HepG2 (cell line): Measurements from ENCODE around the gene AADAT. TPM values are rescaled to one million over a fixed set of nuclear protein-coding genes. Genes with fewer than 3 reads are reported as not detected.

Experiments used
- ATAC-seq: fragments of 200-7000 bp; cut with Tn5 transposase; 3 replicates; pipeline ENCODE4 v1.9.1; 2020; ENCODE audit warnings: mild to moderate bottlenecking, moderate library complexity
- BruUV-seq: library from RNA; stranded (reverse); fragments of 400-500 nt; replicated peaks from 2 replicates; lab custom pipeline; 2021; lab: Mats Ljungman, UMichigan
- CTCF ChIA-PET: fragments of 300-600 bp; formaldehyde crosslinking; extraction: SDS; loops from one replicate; lab custom pipeline; 2021; ENCODE audit warnings: low total read pairs, inconsistent platforms, low intra/inter-chr PET ratio; lab: Yijun Ruan, JAX
- POLR2A ChIA-PET: fragments of 350-600 bp; sonication (Branson Sonifier 250); formaldehyde crosslinking; loops from one replicate; lab custom pipeline; 2020; ENCODE audit warnings: antibody characterized with exemption, inconsistent platforms; lab: Yijun Ruan, JAX
- DNase-seq: peaks from one replicate; pipeline ENCODE4 v3.0.0-alpha.2; 2015; ENCODE audit warnings: low spot score
- FAIRE-seq: peaks from 3 replicates; lab custom pipeline; 2011; peaks lifted over from hg19 to GRCh38; lab: Jason Lieb, UNC
- H2AFZ ChIP-seq: one replicate; pipeline ENCODE4 v1.6.1; 2011; ENCODE audit warnings: low read length, inconsistent platforms
- H3K27ac ChIP-seq: fragments of 300-600 bp; 3 replicates; pipeline ENCODE4 v1.8.0; 2011; ENCODE audit warnings: mixed run types, mild to moderate bottlenecking, mixed read lengths, low read length, inconsistent platforms; ENCODE audit not compliant: insufficient read depth; ENCODE audit errors: extremely low read length
- H3K27me3 ChIP-seq, 2 experiments: fragments of 200-600 bp in 1 of 2; 2 replicates in 1 of 2; 3 replicates in 1 of 2; pipeline versions ENCODE4 v1.6.0 to v1.8.0; 2011; ENCODE audit warnings: low read length in 2 of 2, mild to moderate bottlenecking in 2 of 2, moderate library complexity in 2 of 2, inconsistent platforms in 1 of 2; ENCODE audit not compliant: insufficient read depth in 2 of 2, control insufficient read depth in 1 of 2
- H3K36me3 ChIP-seq, 2 experiments: fragments of 200-600 bp in 1 of 2; replicated peaks in 1 of 2; 2 replicates in 1 of 2; 3 replicates in 1 of 2; pipeline versions ENCODE4 v1.5.1 to v1.8.0; 2011; ENCODE audit warnings: low read length in 2 of 2, inconsistent platforms in 1 of 2; ENCODE audit not compliant: insufficient read depth in 2 of 2, control insufficient read depth in 1 of 2
- H3K4me1 ChIP-seq: 2 replicates; pipeline ENCODE4 v1.5.1; 2012; ENCODE audit warnings: low read length, inconsistent platforms; ENCODE audit not compliant: insufficient read depth
- H3K4me2 ChIP-seq: 2 replicates; pipeline ENCODE4 v1.6.0; 2011; ENCODE audit warnings: low read depth, low read length, inconsistent platforms
- H3K4me3 ChIP-seq, 3 experiments: fragments of 200-600 bp in 1 of 3; sonication (generic), shearing (Covaris generic) in 1 of 3; replicated peaks in 1 of 3; 2 replicates each; pipeline ENCODE4 v1.5.1; 2011 to 2016; ENCODE audit warnings: low read length in 3 of 3, inconsistent platforms in 2 of 3, low read depth in 2 of 3, mild to moderate bottlenecking in 2 of 3, control low read depth in 1 of 3, mixed read lengths in 1 of 3; ENCODE audit not compliant: insufficient read depth in 1 of 3
- H3K79me2 ChIP-seq: one replicate; pipeline ENCODE4 v1.6.1; 2011; ENCODE audit warnings: low read length, inconsistent platforms; ENCODE audit not compliant: insufficient read depth
- H3K9ac ChIP-seq: 2 replicates; pipeline ENCODE4 v1.6.0; 2011; ENCODE audit warnings: mild to moderate bottlenecking, low read depth, low read length, inconsistent platforms; ENCODE audit not compliant: insufficient read depth
- H3K9me3 ChIP-seq: 2 replicates; pipeline ENCODE4 v1.5.1; 2012; ENCODE audit warnings: mild to moderate bottlenecking, low read length
- H4K20me1 ChIP-seq: 2 replicates; pipeline ENCODE4 v1.6.0; 2011; ENCODE audit warnings: inconsistent platforms, mild to moderate bottlenecking, low read length, moderate library complexity; ENCODE audit not compliant: insufficient read depth
- CENPX ChIP-seq: sonication (generic); formaldehyde crosslinking; IDR thresholded peaks from 2 replicates; pipeline ENCODE4 v1.9.0; 2021; ENCODE audit warnings: mild to moderate bottlenecking, missing genetic modification reagents, moderate library complexity
- ELF1 ChIP-seq: sonication (generic); formaldehyde crosslinking; IDR thresholded peaks from 2 replicates; pipeline ENCODE4 v1.4.0; 2020; ENCODE audit warnings: missing genetic modification reagents
- GLI4 ChIP-seq: sonication (generic); formaldehyde crosslinking; IDR thresholded peaks from 2 replicates; pipeline ENCODE4 v1.5.1; 2020; ENCODE audit warnings: missing genetic modification reagents, mild to moderate bottlenecking, moderate library complexity, borderline replicate concordance
- GZF1 ChIP-seq: sonication (generic); formaldehyde crosslinking; IDR thresholded peaks from 2 replicates; pipeline ENCODE4 v1.5.1; 2020; ENCODE audit warnings: mild to moderate bottlenecking, missing genetic modification reagents
- IRF2 ChIP-seq: IDR thresholded peaks from 2 replicates; pipeline ENCODE4 v1.6.1; 2018; ENCODE audit warnings: missing genetic modification reagents, missing compliant biosample characterization
- NR2F1 ChIP-seq, 2 experiments: fragments of 450-650 bp in 1 of 2; formaldehyde crosslinking in 1 of 2; IDR thresholded peaks; 2 replicates each; pipeline versions ENCODE4 v1.5.0 to v1.6.1; 2016 to 2020; ENCODE audit warnings: mild to moderate bottlenecking in 1 of 2, missing compliant biosample characterization in 1 of 2, missing genetic modification reagents in 1 of 2, moderate library complexity in 1 of 2
- NR2F2 ChIP-seq: IDR thresholded peaks from 2 replicates; pipeline ENCODE4 v1.6.1; 2012; ENCODE audit warnings: low read depth, inconsistent platforms, borderline replicate concordance
- NRL ChIP-seq: sonication (generic); formaldehyde crosslinking; IDR thresholded peaks from 2 replicates; pipeline ENCODE4 v1.5.0; 2020; ENCODE audit warnings: missing genetic modification reagents, mild to moderate bottlenecking, moderate library complexity, borderline replicate concordance
- PLRG1 ChIP-seq: fragments of 450-650 bp; conservative IDR thresholded peaks from 2 replicates; pipeline ENCODE4 v1.6.1; 2016
- REPIN1 ChIP-seq: sonication (generic); formaldehyde crosslinking; IDR thresholded peaks from 2 replicates; pipeline ENCODE4 v1.8.0; 2022; ENCODE audit warnings: missing genetic modification reagents, low read depth, mild to moderate bottlenecking, borderline replicate concordance
- RFXAP ChIP-seq: sonication (generic); formaldehyde crosslinking; IDR thresholded peaks from 2 replicates; pipeline ENCODE4 v1.4.0; 2020; ENCODE audit warnings: missing genetic modification reagents, borderline replicate concordance
- SMARCC2 ChIP-seq: fragments of 450-650 bp; IDR thresholded peaks from 2 replicates; pipeline ENCODE4 v1.6.1; 2017; ENCODE audit warnings: antibody characterized with exemption, mild to moderate bottlenecking
- ZNF160 ChIP-seq: sonication (generic); formaldehyde crosslinking; IDR thresholded peaks from 2 replicates; pipeline ENCODE4 v1.8.0; 2022; ENCODE audit warnings: mild to moderate bottlenecking, inconsistent platforms, missing genetic modification reagents
- ZNF33A ChIP-seq: sonication (generic); formaldehyde crosslinking; IDR thresholded peaks from 2 replicates; pipeline ENCODE4 v1.5.1; 2020; ENCODE audit warnings: missing genetic modification reagents, mild to moderate bottlenecking, moderate library complexity, borderline replicate concordance
- ZNF567 ChIP-seq: sonication (generic); formaldehyde crosslinking; IDR thresholded peaks from 2 replicates; pipeline ENCODE4 v1.8.1; 2023; ENCODE audit warnings: mild to moderate bottlenecking, missing genetic modification reagents, borderline replicate concordance
- ZNF790 ChIP-seq: sonication (generic); formaldehyde crosslinking; IDR thresholded peaks from 2 replicates; pipeline ENCODE4 v1.8.0; 2022; ENCODE audit warnings: missing genetic modification reagents, mild to moderate bottlenecking, borderline replicate concordance
- WGBS: methylation state at CpG from one replicate; pipeline ENCODE4 v1.1.6; 2017; ENCODE audit warnings: low lambda C conversion rate; 5-methylcytosine and 5-hydroxymethylcytosine counted together
- in situ Hi-C: cut with HindIII; loops from 2 replicates; pipeline ENCODE4 v1.10.0; 2017; ENCODE audit warnings: low pct_unique_long_range_greater_than_20kb; ENCODE audit not compliant: extremely low pct_ligation_motif_present
- intact Hi-C: fragments of 100-400 bp; cut with micrococcal nuclease; formaldehyde crosslinking; loops from one replicate; pipeline ENCODE4 v1.10.0; 2022; ENCODE audit not compliant: unreplicated experiment
- polyA plus RNA-seq, 8 experiments: library from polyadenylated mRNA; depleted of rRNA in 3 of 8; stranded (reverse) in 7 of 8; unstranded in 1 of 8; fragments of >200 nt; fragmentation: Illumina TruSeq in 4 of 8; extraction: Trizol in 4 of 8; gene quantifications; 2 replicates each; pipeline versions ENCODE4 v1.2.1 to v1.2.3, GENCODE V29; 2011 to 2016; ENCODE audit warnings: low read depth in 4 of 8, missing spikeins in 1 of 8, mixed read lengths in 1 of 8; ENCODE audit not compliant: insufficient read depth in 1 of 8
- total RNA-seq, 5 experiments: library from RNA; depleted of rRNA; stranded (reverse); fragments of >200 nt; fragmentation: Illumina TruSeq; extraction: Trizol; gene quantifications; 2 replicates each; pipeline ENCODE4 v1.2.3, GENCODE V29; 2016; ENCODE audit warnings: low read depth in 1 of 5
- TF ChIP-seq, protein P1 (sequence below): IDR thresholded peaks from 2 replicates; pipeline ENCODE4 v1.6.1; 2016; ENCODE audit warnings: low read depth
- TF ChIP-seq, protein P2 (sequence below): sonication (generic); formaldehyde crosslinking; conservative IDR thresholded peaks from 2 replicates; pipeline ENCODE4 v1.5.0; 2020; ENCODE audit warnings: missing genetic modification reagents
- TF ChIP-seq, protein P3 (sequence below): sonication (generic); formaldehyde crosslinking; IDR thresholded peaks from 2 replicates; pipeline ENCODE4 v1.4.0; 2020; ENCODE audit warnings: missing genetic modification reagents

AADAT gene
- total and polyA plus RNA-seq, 2 of the 13 experiments (the other 11 are each of a cell fraction or from before 2014, with no cell fraction given) = 6.1 to 9.1 TPM

DNA sequence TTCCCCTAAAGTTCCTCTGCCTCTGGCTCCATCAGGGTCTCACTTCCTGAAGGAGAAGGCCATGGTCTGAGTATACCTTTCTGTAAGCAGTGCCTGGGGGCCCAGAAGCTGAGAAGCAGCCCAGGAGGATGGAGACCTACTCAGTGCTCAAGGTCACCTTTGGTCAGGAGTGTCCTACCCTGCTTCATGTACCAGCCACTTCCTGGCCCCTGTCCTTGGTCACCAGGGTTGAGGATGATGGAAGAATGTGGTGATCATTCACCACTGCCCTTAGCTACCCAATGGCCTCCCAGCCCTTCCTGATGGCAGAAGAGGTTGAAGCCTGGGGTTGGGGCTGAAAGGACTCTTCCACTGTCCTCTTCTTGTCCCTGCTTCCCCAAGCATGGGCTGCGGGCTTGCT, 54.5 kb downstream of the AADAT start (continued):
- TF ChIP-seq, protein P1, sequence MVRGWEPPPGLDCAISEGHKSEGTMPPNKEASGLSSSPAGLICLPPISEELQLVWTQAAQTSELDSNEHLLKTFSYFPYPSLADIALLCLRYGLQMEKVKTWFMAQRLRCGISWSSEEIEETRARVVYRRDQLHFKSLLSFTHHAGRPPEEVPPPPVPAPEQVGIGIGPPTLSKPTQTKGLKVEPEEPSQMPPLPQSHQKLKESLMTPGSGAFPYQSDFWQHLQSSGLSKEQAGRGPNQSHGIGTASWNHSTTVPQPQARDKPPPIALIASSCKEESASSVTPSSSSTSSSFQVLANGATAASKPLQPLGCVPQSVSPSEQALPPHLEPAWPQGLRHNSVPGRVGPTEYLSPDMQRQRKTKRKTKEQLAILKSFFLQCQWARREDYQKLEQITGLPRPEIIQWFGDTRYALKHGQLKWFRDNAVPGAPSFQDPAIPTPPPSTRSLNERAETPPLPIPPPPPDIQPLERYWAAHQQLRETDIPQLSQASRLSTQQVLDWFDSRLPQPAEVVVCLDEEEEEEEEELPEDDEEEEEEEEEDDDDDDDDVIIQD (CRISPR knock-in tag) = no peak
- TF ChIP-seq SMARCC2 (no peak), ZNF790 (no peak), NRL (CRISPR knock-in tag) (no peak), REPIN1 (CRISPR knock-in tag) (no peak), ZNF33A (CRISPR knock-in tag) (no peak)

DNA sequence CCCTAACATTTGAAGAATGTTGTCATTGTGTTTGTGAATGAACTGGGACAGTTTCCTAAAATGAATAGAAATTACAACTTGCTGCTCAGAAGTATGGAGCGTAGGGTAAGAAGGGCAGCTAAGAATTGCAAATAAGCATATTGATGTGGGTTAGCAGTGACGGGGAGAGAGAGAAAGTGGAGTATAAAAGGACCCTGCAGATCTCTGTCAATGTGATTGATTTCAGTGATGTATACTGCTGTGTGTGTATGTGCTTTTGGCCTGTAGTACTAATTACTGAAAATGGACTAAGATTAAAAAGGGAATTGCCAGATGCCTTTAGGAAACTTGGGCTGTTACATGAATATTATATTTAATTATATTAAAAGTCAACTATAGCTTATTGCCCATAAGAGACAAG, 55.8 kb downstream of the AADAT start:
- 71% methylated on average over 2 of the region's 2 CpGs for WGBS
- ChIA-PET POLR2A (no interaction called here), CTCF (no interaction called here)
- H3K79me2 ChIP-seq = no peaks in the 10 kb centered on the region
- H3K4me3 ChIP-seq = no peak overlapping the region
- intact Hi-C loops = no loop called here
- H3K27ac ChIP-seq = no peak overlapping the region
- H3K9ac ChIP-seq = no peak overlapping the region
- no TSS peak for BruUV-seq
- H3K27me3 ChIP-seq = no peaks in the 10 kb centered on the region; a peak in 1 of 5 replicates
- FAIRE-seq (no peak), DNase-seq (no peak), ATAC-seq (no peak)
- H3K36me3 ChIP-seq = no peaks in the 10 kb centered on the region
- H3K4me1 ChIP-seq = no peaks in the 10 kb centered on the region
- H3K4me2 ChIP-seq = no peak overlapping the region
- no peaks in the 10 kb centered on the region for H3K9me3 ChIP-seq
- no peak overlapping the region for H2AFZ ChIP-seq
- no peaks in the 10 kb centered on the region for H4K20me1 ChIP-seq
- in situ Hi-C loops = no loop called here
- TF ChIP-seq CENPX (CRISPR knock-in tag) (no peak), GZF1 (CRISPR knock-in tag) (no peak), GLI4 (CRISPR knock-in tag) (no peak), ELF1 (CRISPR knock-in tag) (no peak), IRF2 (CRISPR knock-in tag) (no peak), RFXAP (CRISPR knock-in tag) (no peak), NR2F2 (no peak), PLRG1 (no peak), ZNF567 (CRISPR knock-in tag) (no peak), NR2F1 (CRISPR knock-in tag; IDR thresholded peaks at IDR 0.05) (no peak), ZNF160 (CRISPR knock-in tag) (no peak)
- TF ChIP-seq, protein P2, sequence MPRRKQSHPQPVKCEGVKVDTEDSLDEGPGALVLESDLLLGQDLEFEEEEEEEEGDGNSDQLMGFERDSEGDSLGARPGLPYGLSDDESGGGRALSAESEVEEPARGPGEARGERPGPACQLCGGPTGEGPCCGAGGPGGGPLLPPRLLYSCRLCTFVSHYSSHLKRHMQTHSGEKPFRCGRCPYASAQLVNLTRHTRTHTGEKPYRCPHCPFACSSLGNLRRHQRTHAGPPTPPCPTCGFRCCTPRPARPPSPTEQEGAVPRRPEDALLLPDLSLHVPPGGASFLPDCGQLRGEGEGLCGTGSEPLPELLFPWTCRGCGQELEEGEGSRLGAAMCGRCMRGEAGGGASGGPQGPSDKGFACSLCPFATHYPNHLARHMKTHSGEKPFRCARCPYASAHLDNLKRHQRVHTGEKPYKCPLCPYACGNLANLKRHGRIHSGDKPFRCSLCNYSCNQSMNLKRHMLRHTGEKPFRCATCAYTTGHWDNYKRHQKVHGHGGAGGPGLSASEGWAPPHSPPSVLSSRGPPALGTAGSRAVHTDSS (CRISPR knock-in tag) = no peak
- TF ChIP-seq, protein P3, sequence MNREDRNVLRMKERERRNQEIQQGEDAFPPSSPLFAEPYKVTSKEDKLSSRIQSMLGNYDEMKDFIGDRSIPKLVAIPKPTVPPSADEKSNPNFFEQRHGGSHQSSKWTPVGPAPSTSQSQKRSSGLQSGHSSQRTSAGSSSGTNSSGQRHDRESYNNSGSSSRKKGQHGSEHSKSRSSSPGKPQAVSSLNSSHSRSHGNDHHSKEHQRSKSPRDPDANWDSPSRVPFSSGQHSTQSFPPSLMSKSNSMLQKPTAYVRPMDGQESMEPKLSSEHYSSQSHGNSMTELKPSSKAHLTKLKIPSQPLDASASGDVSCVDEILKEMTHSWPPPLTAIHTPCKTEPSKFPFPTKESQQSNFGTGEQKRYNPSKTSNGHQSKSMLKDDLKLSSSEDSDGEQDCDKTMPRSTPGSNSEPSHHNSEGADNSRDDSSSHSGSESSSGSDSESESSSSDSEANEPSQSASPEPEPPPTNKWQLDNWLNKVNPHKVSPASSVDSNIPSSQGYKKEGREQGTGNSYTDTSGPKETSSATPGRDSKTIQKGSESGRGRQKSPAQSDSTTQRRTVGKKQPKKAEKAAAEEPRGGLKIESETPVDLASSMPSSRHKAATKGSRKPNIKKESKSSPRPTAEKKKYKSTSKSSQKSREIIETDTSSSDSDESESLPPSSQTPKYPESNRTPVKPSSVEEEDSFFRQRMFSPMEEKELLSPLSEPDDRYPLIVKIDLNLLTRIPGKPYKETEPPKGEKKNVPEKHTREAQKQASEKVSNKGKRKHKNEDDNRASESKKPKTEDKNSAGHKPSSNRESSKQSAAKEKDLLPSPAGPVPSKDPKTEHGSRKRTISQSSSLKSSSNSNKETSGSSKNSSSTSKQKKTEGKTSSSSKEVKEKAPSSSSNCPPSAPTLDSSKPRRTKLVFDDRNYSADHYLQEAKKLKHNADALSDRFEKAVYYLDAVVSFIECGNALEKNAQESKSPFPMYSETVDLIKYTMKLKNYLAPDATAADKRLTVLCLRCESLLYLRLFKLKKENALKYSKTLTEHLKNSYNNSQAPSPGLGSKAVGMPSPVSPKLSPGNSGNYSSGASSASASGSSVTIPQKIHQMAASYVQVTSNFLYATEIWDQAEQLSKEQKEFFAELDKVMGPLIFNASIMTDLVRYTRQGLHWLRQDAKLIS (CRISPR knock-in tag) = no peak
